ENCODE measurements around the gene KBTBD8. TPM values are rescaled to one million over a fixed set of nuclear protein-coding genes. Genes with fewer than 3 reads are reported as not detected.
A peak's percentile ranks its signal among the peaks of the same experiment; 100 is the strongest.

The KBTBD8 gene
- total RNA-seq, 1 donor from 2014 or later = 9.2 TPM

DNA sequence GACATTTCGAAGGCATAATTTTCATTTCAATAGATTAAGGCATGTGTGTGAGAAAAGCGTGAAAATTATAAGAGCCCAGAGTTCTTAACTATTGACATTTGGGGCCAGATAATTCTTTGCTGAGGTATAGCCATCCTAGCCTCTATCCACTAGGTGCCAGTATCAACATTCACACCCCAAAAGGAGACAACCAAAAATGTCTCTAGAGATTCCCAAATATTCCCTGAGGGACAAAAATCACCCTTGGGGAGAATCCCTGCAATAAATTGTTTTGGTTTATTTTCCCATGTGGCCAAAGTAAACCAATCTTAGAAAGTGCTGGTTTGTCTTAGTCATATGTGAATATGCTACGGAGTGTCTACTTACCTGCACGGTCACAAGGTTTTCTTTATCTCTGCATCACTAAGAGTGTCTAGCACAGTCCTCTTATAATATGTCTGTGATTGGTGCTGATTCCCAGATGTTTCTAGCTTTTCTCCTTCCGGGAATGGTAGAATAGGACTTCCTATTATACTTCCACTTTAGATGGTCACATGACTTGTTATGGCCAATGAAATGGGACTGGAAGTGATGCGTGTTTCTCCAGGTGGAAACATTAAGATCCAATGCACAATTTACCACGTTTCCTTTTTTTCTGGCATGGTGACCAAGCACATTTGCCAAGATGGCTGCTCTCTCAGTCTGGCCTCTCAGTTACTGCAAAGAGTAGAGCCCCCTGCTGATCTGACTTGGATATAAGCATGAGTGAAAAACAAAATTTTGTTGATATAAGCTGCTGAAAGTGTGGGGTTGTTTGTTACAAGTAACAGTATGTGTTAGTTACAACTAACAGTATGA lies 8.0 kb upstream of the KBTBD8 start:
- H3K27me3 ChIP-seq (ENCODE audit: insufficient read depth, low read length) = no peaks in the 10 kb centered on the region
- FAIRE-seq (no peak), DNase-seq (ENCODE audit: low read depth) (no peak)
- H2AFZ ChIP-seq (ENCODE audit: low read depth, low read length) = no peak overlapping the region
- H3K9ac ChIP-seq (ENCODE audit: low read length) = no peak overlapping the region
- no peak overlapping the region for H3K4me2 ChIP-seq (ENCODE audit: low read length)
- no peak overlapping the region for H3K27ac Mint-ChIP-seq (ENCODE audit: unreplicated experiment)
- H3K4me3 ChIP-seq (ENCODE audit: insufficient read depth, low read depth, low read length) = no peak overlapping the region
- H3K4me1 Mint-ChIP-seq (ENCODE audit: low read depth, unreplicated experiment) = peaks cover 9% of the 10 kb centered on the region
- no peaks in the 10 kb centered on the region for H3K9me3 ChIP-seq (ENCODE audit: insufficient read depth, low read depth, low read length)
- no peak for TF ChIP-seq EZH2 (IDR thresholded peaks at IDR 0.05; ENCODE audit: insufficient read depth, low read length)
- TF ChIP-seq CTCF (IDR thresholded peaks at IDR 0.05; ENCODE audit: insufficient read depth, low read depth, low read length) = no peak
- H3K27me3 Mint-ChIP-seq (ENCODE audit: low read depth, unreplicated experiment) = no peaks in the 10 kb centered on the region
- no peaks in the 10 kb centered on the region for H4K20me1 ChIP-seq (ENCODE audit: insufficient read depth, low read length)
- H3K27ac ChIP-seq (ENCODE audit: low read depth, low read length) = no peak overlapping the region
- no peaks in the 10 kb centered on the region for H3K79me2 ChIP-seq (ENCODE audit: insufficient read depth, low read length)
- peaks cover 10% of the 10 kb centered on the region for H3K4me1 ChIP-seq (ENCODE audit: insufficient read depth, low read length)
- H3K9me3 Mint-ChIP-seq (ENCODE audit: unreplicated experiment) = no peaks in the 10 kb centered on the region
- H3K36me3 Mint-ChIP-seq (ENCODE audit: low read depth, unreplicated experiment) = no peaks in the 10 kb centered on the region
- no peaks in the 10 kb centered on the region for H3K36me3 ChIP-seq (ENCODE audit: insufficient read depth, low read length)
- no peak overlapping the region for H3K4me3 Mint-ChIP-seq (ENCODE audit: unreplicated experiment)

- FAIRE-seq (no peak), DNase-seq (ENCODE audit: low read depth) (peak; percentile 62)
- no peaks in the 10 kb centered on the region for H3K36me3 Mint-ChIP-seq (ENCODE audit: low read depth, unreplicated experiment)
- H3K4me1 Mint-ChIP-seq (ENCODE audit: low read depth, unreplicated experiment) = peaks cover 9% of the 10 kb centered on the region
- H3K4me3 Mint-ChIP-seq (ENCODE audit: unreplicated experiment) = no peak overlapping the region
- H3K4me1 ChIP-seq (ENCODE audit: insufficient read depth, low read length) = peaks cover 10% of the 10 kb centered on the region
- H3K9ac ChIP-seq (ENCODE audit: low read length) = no peak overlapping the region
- H3K27me3 Mint-ChIP-seq (ENCODE audit: low read depth, unreplicated experiment) = no peaks in the 10 kb centered on the region
- no peaks in the 10 kb centered on the region for H3K9me3 ChIP-seq (ENCODE audit: insufficient read depth, low read depth, low read length)
- H3K27ac Mint-ChIP-seq (ENCODE audit: unreplicated experiment) = no peak overlapping the region
- H4K20me1 ChIP-seq (ENCODE audit: insufficient read depth, low read length) = no peaks in the 10 kb centered on the region
- H3K4me2 ChIP-seq (ENCODE audit: low read length) = no peak overlapping the region
- no peak overlapping the region for H3K27ac ChIP-seq (ENCODE audit: low read depth, low read length)
- no peaks in the 10 kb centered on the region for H3K27me3 ChIP-seq (ENCODE audit: insufficient read depth, low read length)
- H3K79me2 ChIP-seq (ENCODE audit: insufficient read depth, low read length) = no peaks in the 10 kb centered on the region
- TF ChIP-seq EZH2 (IDR thresholded peaks at IDR 0.05; ENCODE audit: insufficient read depth, low read length) = no peak
- no peak for TF ChIP-seq CTCF (IDR thresholded peaks at IDR 0.05; ENCODE audit: insufficient read depth, low read depth, low read length)
- H3K36me3 ChIP-seq (ENCODE audit: insufficient read depth, low read length) = no peaks in the 10 kb centered on the region
- no peak overlapping the region for H2AFZ ChIP-seq (ENCODE audit: low read depth, low read length)
- no peaks in the 10 kb centered on the region for H3K9me3 Mint-ChIP-seq (ENCODE audit: unreplicated experiment)
- H3K4me3 ChIP-seq (ENCODE audit: insufficient read depth, low read depth, low read length) = no peak overlapping the region
Observed at GRCh38 chr3:66991459-66991858, 6.6 kb upstream of the KBTBD8 start.

GRCh38 chr3:66993082-66993481 lies 5.0 kb upstream of the KBTBD8 start:
- peaks cover 17% of the 10 kb centered on the region for H3K4me1 ChIP-seq (ENCODE audit: insufficient read depth, low read length)
- no peak overlapping the region for H3K27ac ChIP-seq (ENCODE audit: low read depth, low read length)
- Mint-ChIP-seq H3K4me1 (ENCODE audit: low read depth, unreplicated experiment) (peaks cover 9% of the 10 kb centered on the region), H3K36me3 (ENCODE audit: low read depth, unreplicated experiment) (no peaks in the 10 kb centered on the region), H3K27ac (ENCODE audit: unreplicated experiment) (no peak overlapping the region), H3K9me3 (ENCODE audit: unreplicated experiment) (no peaks in the 10 kb centered on the region), H3K27me3 (ENCODE audit: low read depth, unreplicated experiment) (no peaks in the 10 kb centered on the region), H3K4me3 (ENCODE audit: unreplicated experiment) (no peak overlapping the region)
- H2AFZ ChIP-seq (ENCODE audit: low read depth, low read length) = no peak overlapping the region
- H3K79me2 ChIP-seq (ENCODE audit: insufficient read depth, low read length) = no peaks in the 10 kb centered on the region
- H3K27me3 ChIP-seq (ENCODE audit: insufficient read depth, low read length) = no peaks in the 10 kb centered on the region
- no peaks in the 10 kb centered on the region for H3K36me3 ChIP-seq (ENCODE audit: insufficient read depth, low read length)
- no peak overlapping the region for H3K4me3 ChIP-seq (ENCODE audit: insufficient read depth, low read depth, low read length)
- H3K4me2 ChIP-seq (ENCODE audit: low read length) = no peak overlapping the region
- FAIRE-seq (no peak), DNase-seq (ENCODE audit: low read depth) (no peak)
- H4K20me1 ChIP-seq (ENCODE audit: insufficient read depth, low read length) = no peaks in the 10 kb centered on the region
- no peak overlapping the region for H3K9ac ChIP-seq (ENCODE audit: low read length)
- H3K9me3 ChIP-seq (ENCODE audit: insufficient read depth, low read depth, low read length) = no peaks in the 10 kb centered on the region
- TF ChIP-seq EZH2 (IDR thresholded peaks at IDR 0.05; ENCODE audit: insufficient read depth, low read length) = no peak
- no peak for TF ChIP-seq CTCF (IDR thresholded peaks at IDR 0.05; ENCODE audit: insufficient read depth, low read depth, low read length)
